Measurements from ENCODE around the gene RAB9A. TPM values are rescaled to one million over a fixed set of nuclear protein-coding genes. Genes with fewer than 3 reads are reported as not detected.

RAB9A gene
- total RNA-seq, 4 donors from 2014 or later, result 37.0 to 49.8 (median 45.1) TPM

- TF ChIP-seq CTCF (IDR thresholded peaks at IDR 0.05; ENCODE audit: low read depth), result no peak
Observed at GRCh38 chrX:13721819-13722519, 33.0 kb downstream of the RAB9A start.

- TF ChIP-seq CTCF (IDR thresholded peaks at IDR 0.05; ENCODE audit: low read depth), result no peak
Observed at GRCh38 chrX:13732246-13733067, 43.5 kb downstream of the RAB9A start.

DNA sequence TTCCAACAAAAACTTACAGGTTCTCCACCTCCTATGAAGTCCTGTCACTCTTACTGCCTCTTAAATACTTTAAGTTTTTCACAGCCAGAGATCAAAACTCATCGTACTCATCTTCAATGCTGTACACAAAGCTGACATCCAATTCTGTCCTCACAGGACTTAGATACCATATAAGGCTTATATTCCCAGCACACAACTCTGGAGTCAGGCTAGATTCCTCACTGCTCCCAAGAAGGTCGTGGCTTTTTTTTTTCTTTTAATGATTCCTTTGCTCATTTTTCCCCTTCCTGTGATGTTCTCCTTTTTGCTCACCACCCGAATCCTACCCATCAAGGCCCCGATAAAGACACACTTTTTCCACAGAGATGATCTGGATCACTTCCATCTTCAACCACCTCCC is 44.6 kb downstream of the RAB9A start:
- no peak for TF ChIP-seq CTCF (IDR thresholded peaks at IDR 0.05; ENCODE audit: low read depth)

DNA sequence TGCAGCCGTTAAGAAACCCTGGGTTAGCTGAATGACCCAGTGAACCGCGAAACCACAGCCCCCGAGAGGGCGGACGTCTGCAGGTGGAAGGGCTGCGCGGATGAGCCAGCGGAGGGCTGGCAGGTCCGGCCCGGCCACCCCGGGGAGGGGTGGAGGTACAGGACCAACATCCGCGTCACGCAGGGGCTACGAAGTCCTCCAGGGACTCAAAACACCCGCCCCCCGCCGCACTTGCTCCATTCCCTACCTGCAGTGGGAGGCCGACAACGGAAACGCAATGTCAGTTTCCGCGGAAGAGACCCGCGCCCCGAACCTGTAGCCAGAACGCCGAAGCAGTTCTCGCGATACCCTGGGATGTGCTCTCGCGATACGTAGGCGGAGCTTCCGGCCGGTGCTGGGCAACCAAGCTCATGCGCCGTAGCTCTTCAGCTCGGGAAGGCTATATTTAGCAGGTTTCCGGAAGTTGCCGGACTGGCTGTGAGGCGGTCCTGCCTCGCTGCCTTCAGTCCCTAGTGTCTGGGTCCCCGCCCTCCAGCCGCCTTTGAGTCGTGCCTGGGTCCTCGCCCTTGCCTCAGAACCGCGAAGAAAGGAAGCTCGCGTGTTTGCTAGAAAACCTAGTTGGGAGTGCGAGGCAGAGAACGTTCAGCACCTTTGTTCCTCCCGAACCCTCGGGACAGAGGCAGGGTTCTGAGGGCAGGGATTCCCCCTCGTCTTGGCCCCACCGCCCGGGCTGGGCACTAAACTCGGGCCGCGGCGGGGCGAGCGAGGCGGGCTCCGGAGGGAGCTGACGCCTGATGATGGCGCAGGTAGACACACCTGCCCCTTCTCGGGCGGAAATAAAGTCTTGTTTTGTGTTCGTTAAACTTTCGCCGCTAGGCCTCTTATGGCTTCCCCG is 45.6 kb downstream of the RAB9A start, which contains the start of the genes OFD1 and TRAPPC2:
TSS of gene OFD1 (plus strand) at position 471 of the 895 bp plus-strand sequence. CDS start at position 795, 324 bp downstream.
TSS of gene TRAPPC2 (minus strand) at position 343 of the 895 bp plus-strand sequence. CDS start 14,657 bp downstream, outside the sequence.
- TF ChIP-seq CTCF (IDR thresholded peaks at IDR 0.05; ENCODE audit: low read depth), result no peak

GRCh38 chrX:13741695-13742094 is 52.8 kb downstream of the RAB9A start:
- no peak for TF ChIP-seq CTCF (IDR thresholded peaks at IDR 0.05; ENCODE audit: low read depth)

- no peak for TF ChIP-seq CTCF (IDR thresholded peaks at IDR 0.05; ENCODE audit: low read depth)
Observed at GRCh38 chrX:13742397-13743176, 53.7 kb downstream of the RAB9A start.

Measured in subcutaneous adipose tissue (tissue), 4 donors.